Purkinje cell (primary cell): ENCODE measurements around the gene ICE2. TPM values are rescaled to one million over a fixed set of nuclear protein-coding genes. Genes with fewer than 3 reads are reported as not detected.

Experiments used
- polyA plus RNA-seq: library from polyadenylated mRNA; unstranded; fragments of >200 nt; fragmentation: Nextera tagmentation; gene quantifications from 2 replicates; pipeline ENCODE4 v1.2.1, GENCODE V29; 2014

ICE2 gene, protein sequence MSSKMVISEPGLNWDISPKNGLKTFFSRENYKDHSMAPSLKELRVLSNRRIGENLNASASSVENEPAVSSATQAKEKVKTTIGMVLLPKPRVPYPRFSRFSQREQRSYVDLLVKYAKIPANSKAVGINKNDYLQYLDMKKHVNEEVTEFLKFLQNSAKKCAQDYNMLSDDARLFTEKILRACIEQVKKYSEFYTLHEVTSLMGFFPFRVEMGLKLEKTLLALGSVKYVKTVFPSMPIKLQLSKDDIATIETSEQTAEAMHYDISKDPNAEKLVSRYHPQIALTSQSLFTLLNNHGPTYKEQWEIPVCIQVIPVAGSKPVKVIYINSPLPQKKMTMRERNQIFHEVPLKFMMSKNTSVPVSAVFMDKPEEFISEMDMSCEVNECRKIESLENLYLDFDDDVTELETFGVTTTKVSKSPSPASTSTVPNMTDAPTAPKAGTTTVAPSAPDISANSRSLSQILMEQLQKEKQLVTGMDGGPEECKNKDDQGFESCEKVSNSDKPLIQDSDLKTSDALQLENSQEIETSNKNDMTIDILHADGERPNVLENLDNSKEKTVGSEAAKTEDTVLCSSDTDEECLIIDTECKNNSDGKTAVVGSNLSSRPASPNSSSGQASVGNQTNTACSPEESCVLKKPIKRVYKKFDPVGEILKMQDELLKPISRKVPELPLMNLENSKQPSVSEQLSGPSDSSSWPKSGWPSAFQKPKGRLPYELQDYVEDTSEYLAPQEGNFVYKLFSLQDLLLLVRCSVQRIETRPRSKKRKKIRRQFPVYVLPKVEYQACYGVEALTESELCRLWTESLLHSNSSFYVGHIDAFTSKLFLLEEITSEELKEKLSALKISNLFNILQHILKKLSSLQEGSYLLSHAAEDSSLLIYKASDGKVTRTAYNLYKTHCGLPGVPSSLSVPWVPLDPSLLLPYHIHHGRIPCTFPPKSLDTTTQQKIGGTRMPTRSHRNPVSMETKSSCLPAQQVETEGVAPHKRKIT
- 8.9 and 19.7 TPM in 2 replicates for polyA plus RNA-seq

DNA sequence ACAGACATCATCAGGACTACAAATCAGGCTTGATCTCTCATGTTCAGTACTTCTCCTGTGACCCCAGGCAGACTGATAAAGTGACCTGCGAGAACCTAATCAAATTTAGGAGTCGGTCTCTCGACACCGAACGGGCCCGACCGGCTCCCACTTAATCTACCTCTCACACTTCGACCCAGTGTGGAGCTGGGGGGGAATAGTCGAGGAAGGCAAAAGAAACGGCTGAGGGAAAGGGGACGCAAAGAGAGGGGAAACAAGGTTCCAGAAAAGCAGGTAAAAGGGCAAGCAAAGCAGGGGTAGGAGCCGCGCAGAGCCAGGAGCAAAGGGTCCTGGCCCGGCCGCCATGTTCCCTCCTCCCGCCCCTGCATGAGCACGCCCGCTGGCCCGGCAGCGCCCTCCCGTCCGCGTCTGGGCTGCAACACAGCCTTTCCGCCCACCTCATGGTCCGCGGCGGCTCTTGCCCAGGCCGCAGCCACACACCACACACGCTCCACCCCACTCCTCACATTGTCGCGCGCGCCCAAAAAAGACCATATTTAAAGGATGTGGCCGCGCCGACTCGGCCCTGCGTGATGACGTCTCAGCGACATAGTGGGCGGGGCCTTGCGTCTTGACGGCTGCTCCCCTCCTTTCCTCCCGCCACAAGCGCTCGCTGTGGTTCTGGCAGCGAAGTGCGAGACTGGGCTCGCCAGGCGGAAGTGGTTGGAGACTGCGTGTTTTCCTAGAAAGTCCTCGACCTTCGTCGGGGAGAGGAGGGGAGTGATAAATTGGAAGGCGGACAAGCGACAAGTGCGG, at the start of gene ICE2:
Gene ICE2, minus strand, starts transcription at position 577 of the 795 bp plus-strand sequence. CDS start 1,165 bp downstream, outside the sequence.

DNA sequence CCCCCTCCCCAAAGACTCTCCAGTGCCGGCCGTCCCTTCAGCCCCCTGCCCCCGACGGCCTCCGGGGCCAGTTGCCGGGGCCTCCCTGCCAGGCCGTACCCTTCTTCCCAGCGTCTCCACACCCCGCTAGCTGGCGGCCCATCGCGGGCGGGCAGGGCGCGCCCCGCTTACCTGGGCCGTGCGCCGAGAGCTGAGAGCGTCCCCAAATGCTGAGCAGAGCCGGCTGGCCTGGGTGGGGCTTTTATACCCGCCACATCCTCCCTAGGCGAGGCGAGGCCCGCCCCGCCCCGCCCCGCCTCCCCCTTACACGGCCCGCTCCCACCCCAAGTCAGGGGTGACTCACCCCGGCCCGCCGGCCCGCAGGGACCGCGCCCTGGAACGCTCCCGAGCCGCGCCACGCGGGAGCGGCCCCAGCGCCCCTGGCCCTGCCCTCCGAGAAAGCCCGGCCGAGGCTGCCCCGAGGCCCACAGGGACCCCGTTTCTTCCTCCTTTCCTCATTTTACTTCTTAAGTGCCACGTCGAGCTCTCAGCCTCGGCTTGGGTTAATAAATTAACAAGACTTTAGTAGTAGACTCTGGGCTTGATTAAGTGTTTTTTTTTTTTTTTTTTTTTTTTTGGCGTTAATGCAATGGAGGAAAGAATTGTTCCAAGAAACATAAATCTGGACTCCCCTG, 81.0 kb downstream of the ICE2 start, which contains the start of gene ANXA2:
Gene ANXA2, minus strand, starts transcription at position 215 of the 674 bp plus-strand sequence. CDS start 11,911 bp downstream, outside the sequence.

Other genes starting within 250 kb of the ICE2 start
- gene ANXA2, start 81.2 kb downstream of the ICE2 start, polyA plus RNA-seq: 11.5 and 12.4 TPM in 2 replicates